GM21717 (cell line): ENCODE results near the gene BABAM1.

Experiments used
- ATAC-seq: cut with Tn5 transposase; IDR thresholded peaks from one replicate; pipeline ENCODE4 v1.9.1; 2021; ENCODE audit warnings: mild to moderate bottlenecking, moderate library complexity; ENCODE audit not compliant: unreplicated experiment

Gene BABAM1

GRCh38 chr19:17243211-17243829 is 23.9 kb upstream of the BABAM1 start:
- ATAC-seq: no peak

- no peak for ATAC-seq
These were observed 23.2 kb upstream of the BABAM1 start for GRCh38 chr19:17243830-17244617.

GRCh38 chr19:17244618-17245534 is 22.4 kb upstream of the BABAM1 start:
- no peak for ATAC-seq

- ATAC-seq: no peak
These were observed 21.7 kb upstream of the BABAM1 start, which contains the start of gene NR2F6 for GRCh38 chr19:17245535-17245984. Gene NR2F6, minus strand, starts transcription at chr19:17245919. Its CDS starts 699 bp downstream, at chr19:17245220.

GRCh38 chr19:17246681-17247425 is 20.4 kb upstream of the BABAM1 start:
- ATAC-seq: no peak

GRCh38 chr19:17248011-17248776 is 19.0 kb upstream of the BABAM1 start:
- ATAC-seq: no peak

- ATAC-seq: no peak
These were observed 17.2 kb upstream of the BABAM1 start for GRCh38 chr19:17249887-17250548.

- ATAC-seq: no peak
These were observed 12.6 kb upstream of the BABAM1 start for GRCh38 chr19:17254636-17255035.

- ATAC-seq: no peak
These were observed 12.1 kb upstream of the BABAM1 start for GRCh38 chr19:17255150-17255621.

GRCh38 chr19:17256130-17256529 is 11.1 kb upstream of the BABAM1 start:
- ATAC-seq: no peak

- no peak for ATAC-seq
These were observed 8.0 kb upstream of the BABAM1 start for GRCh38 chr19:17259118-17259780.

GRCh38 chr19:17259934-17260333 is 7.3 kb upstream of the BABAM1 start:
- ATAC-seq: no peak

GRCh38 chr19:17260842-17261325 is 6.4 kb upstream of the BABAM1 start:
- ATAC-seq: no peak

GRCh38 chr19:17262557-17262956 is 4.7 kb upstream of the BABAM1 start:
- no peak for ATAC-seq

- ATAC-seq: no peak
These were observed 3.3 kb upstream of the BABAM1 start for GRCh38 chr19:17263712-17264640.

GRCh38 chr19:17264641-17264979 is 2.6 kb upstream of the BABAM1 start, which contains the start of gene USHBP1:
Gene USHBP1, minus strand, starts transcription at chr19:17264745. Its CDS starts 446 bp downstream, at chr19:17264299.
- no peak for ATAC-seq

- no peak for ATAC-seq
These were observed 1.2 kb upstream of the BABAM1 start for GRCh38 chr19:17266026-17266425.
